ENCODE measurements around the gene UBE2Q2.
"Not testable (repeated sequence)": the region's sequence is repeated elsewhere in the genome, so short reads cannot be mapped to it uniquely, and the experiment has no call there.

Gene UBE2Q2

DNA sequence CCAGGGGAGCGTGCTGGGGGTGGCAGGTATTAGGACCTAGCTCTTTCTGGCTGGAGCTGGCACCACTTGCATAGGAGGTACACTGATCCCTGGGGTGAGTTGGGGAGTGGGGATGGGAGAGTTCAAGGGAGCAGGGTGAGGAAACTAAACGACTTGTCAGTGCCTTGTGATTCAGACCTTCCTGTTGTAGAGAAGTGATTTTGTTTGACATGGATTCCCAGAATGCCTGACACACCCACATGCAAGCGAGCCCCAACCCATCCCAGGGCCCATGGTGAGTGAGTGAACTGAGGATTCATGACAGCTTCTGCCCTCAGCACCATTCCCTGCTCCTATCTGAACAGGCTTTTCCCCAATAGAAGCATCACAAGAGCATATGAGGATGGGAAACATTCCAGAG lies 15.6 kb upstream of the UBE2Q2 start:
- no peak for DNase-seq

DNA sequence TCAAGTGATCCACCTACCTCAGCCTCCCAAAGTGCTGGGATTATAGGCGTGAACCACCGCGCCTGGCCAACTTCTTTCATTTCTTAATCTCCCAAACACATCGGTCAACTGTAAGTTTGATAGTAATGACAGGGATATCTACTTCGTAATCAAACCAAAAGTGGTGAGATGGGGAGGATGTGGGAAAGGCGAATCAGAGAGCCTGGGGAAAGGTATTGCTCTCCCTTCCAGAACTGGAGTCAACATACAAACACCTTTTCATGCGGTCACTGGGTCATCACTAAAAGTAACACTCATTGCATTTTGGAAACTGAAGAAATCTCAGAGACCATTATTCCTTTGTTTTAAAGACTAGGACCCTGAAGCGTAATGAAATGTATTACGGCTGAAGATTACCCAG lies 14.8 kb upstream of the UBE2Q2 start:
- no peak for DNase-seq

DNA sequence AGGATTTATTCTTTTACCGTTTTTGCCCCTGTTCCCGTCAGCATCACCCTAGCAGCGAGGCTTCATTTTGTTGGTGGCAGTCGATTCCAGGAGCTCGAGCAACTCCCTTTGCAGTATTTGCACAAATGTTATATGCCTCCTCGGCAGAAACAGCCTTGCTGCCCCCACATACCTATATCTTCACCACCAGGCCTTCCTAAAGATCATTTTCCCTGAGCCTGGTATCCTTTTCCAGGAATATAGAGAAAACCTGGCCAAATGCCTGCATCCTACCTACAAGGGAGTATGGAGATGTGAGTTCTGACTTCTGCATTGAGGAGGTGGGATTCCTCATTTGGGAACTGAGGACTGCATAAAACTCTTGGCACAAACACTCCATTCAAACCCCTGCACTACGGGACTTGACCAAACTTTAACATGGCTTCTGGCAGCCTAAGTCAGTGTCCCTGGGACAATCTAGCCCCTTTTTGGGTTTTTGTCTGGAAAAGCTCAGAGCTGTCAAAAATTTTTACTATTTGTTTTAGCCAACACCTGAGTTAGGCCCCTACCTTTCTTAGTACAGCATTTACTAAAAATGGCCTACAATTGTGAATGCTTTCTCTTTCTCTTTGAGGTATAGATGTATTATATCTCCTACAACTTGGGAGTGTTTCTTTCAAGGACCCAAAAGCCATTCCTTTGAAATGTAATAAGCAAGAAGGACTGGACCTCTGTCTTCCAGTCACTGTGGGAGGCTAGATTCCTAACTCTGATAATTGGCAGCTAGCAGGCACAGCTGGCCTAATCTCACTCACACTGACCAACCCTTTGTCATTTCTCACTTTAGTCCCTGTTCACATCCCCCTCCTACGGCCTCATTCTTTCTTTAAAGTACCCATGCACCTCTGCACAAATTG lies 12.1 kb upstream of the UBE2Q2 start:
- DNase-seq, result no peak

DNA sequence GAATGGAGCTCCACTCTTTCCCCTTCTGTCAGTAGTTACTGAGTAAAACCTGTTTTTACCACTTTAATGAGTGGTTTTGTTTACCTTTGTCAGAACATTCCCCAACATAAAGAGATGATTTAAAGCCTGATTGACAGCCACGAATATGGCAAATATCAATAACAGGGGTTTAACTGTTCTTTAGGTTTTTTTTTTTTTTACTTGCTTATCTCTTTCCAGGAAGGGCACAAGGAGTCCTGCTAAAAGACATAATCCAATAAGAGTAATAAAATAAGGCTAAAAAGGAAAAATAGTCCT lies 11.5 kb upstream of the UBE2Q2 start:
- DNase-seq, result no peak

DNA sequence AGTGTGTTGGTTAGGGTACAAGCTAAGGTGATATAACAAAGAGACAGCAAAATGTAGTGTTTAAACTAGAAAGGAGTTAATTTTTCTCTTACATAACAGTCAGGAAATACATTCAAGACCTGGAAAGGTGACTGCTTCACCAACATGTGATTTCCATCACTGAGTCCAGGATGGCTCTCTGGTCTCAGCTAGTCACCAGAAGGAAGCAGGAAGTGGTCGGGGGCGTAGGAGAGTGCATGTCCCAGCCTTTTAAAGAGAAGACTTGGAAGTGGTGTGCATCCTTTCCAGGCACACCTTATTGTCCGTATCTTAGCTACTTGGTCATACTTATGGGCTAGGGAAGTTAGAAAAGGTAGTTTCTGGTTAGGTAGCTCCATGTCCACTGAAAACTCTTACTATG lies 11.1 kb upstream of the UBE2Q2 start:
- no peak for DNase-seq

DNA sequence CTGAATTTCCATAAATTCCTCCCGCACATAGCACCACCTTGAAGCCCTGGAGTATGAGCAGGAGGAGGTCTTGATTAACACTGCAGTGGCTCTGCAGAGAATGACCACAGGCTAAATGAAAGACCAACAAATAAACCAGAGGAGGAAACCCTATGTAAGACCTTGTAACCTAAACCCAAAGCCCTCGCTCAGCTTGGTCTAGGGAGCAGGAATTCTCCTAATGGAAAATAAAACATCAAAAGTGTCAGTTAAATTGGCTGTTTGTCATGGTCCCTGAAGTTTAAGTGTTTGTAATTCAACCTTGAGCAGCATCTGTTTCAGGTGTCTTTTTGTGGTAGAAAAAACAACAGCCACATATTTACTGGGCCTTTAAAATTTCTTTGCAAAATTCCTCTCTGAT lies 9.2 kb upstream of the UBE2Q2 start:
- DNase-seq, result no peak

DNA sequence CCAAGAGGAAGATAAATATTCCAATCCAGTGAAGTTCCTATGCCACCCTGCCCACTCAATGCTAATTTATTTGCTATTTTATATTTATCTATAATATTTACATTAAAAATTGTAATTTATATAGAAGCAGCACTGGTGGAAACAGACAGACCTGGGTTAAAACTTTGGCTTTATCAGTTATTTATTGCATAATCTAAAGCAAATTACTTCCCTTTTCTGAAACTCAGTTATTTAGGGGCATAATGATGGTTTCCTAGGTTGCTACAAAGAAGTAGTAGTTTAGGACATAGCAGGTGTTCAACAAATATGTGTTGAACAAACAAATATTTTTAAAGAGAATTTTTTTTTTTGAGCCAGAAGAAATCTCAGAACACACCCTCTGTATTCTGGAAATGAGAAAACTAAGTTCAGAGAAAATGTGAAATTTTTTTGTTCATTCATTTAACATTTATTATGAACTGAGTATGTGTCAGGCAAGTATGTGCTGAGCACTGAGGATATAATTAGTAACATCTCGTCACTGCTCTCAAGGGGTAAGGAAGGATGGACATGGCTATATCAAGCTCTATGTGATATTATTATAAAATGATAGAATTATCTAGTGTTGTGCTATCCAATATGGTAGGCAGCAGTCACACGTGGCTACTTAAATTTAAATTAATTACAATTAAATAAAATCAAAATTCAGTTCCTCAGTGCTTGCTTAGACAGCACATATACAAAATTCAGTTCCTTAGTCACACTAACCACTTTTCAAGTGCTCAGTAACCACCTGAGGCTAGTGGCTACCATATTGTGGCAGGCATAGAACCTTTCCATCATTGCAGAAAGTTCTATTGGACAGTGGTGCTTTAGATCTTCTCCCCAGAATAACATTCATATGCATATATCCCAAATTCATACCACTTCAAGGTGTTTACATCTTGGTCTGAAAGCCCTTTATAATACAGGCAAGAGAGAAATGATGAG lies 7.0 kb upstream of the UBE2Q2 start:
- no peak for DNase-seq

DNA sequence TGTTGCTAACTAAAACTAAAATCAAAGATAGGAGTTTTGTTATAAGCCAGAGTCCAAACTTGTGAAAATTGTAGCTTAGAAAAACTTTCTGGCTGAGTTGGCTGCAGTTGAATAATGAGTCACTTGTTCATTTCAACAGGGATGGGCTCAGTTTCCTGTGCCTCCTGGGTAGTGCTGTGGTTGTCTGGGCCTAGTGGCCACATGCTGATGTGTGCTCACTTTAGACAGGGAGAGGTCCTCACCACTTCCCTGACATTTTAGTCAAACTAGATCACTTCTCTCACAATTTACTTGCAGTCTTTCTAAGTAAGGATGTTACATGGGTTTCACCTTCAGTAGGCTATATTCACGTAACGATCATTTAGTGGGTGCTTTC lies 6.3 kb upstream of the UBE2Q2 start:
- no peak for DNase-seq

DNA sequence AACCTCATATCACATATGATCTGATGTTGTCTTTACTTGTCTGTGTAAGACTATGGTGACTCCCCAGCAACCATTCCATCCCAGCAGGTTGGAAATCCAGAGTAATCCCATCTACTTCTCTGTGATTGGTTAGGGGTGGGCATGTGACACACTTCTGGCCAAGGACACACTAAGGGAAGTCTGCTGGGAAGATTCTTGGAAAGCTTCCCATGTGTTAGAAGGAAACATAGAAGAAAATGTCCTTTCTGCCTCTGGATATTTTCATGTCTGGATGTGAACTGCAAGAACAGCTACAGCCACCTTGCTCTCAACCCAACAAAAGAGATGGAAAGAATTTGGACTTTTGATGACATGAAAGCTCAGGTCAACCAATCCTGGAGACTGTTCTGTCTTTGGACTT lies 2.6 kb upstream of the UBE2Q2 start:
- DNase-seq, result no peak

DNA sequence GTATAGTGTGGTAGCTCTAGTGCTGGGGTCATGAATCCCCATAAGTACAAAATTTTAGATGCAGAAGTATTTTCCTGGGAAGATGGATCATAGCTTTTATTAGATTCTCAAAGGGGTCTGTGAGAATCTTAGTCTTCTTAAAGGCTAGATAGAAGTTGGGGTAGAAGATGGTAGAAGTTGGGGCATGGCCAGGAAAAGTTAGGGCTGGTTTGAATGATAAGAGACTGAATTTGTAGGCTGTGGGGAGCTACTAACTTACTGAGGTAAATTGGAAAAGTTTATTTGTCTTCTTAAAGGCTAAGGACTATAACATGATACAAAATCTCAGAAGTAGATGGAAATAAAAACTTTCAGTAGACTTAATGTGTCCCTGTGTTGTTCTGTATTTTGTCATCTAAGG lies 1.6 kb upstream of the UBE2Q2 start:
- no peak for DNase-seq

DNA sequence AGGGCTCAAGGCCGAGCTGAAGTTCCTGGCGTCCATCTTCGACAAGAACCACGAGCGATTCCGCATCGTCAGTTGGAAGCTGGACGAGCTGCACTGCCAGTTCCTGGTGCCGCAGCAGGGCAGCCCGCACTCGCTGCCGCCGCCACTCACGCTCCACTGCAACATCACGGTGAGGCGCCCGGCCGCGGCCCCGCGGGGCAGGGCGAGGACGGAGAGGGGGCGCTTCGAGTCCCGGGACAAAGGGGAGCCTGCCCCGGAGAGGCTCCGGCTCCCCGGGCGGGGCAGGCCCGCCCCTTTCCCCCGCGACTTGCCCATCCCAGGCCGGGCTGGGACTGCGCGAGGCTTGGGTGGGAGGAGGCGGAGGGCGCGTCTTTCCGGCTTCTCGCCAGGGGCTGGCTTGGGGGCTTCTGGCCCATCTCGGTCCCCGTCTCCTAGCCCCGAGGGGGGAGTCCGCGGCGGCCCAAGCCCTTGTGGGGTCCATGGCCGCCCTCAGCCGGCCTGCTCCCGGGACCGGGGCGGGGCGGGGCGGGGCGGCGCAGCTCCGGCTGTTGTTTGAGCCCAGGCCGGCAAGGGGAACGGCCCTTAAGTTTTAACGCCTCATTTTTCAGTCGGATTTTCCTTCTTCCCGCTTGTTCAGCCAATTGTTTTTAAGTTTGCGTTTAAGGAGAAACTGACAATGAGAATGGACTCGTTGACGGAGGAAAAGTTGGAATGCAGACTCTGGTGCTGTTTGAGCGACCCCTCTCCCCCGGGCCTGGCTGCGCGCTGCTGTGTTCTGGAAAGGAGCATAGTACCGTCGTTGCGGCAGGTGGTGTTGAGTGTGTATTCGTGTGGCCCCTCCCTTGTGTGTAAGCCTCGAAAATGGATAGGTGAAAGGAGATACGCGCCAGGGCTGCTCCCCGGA lies 683 bp downstream of the UBE2Q2 start:
- peak; percentile 41 for DNase-seq

DNA sequence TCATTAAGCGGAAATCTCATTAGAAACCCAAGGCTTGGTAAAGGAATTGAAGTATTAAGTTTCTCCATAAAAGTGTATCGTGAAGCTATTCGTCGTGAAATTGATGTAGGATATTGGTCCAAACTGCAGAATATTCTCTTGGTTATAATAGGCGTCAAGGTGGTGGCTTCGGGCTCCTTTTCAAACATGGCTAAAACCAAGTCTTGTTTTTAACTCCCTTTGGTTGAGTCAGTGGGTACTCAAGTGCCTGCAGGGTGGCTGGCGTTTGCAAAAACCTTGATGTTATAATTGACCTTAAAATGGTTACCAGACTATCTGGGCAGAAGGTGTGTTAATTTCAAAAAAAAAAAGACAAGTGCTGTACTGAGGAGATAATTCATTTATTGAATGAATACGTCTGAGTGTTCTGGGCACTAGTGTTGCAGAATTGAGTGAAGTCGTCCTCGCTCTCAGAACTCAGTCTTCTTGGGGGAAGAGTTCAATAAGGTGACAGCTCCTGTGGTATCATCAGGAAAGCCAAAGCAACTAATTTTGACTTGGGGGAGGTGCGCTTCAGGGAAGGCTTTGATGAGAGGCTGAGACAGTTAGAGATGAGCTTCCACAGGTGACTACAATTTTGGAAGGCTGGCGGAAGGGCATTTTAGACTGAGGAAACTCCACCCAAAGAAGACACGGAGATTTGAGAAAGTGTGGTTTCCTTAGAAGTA lies 1.5 kb downstream of the UBE2Q2 start:
- no peak for DNase-seq

DNA sequence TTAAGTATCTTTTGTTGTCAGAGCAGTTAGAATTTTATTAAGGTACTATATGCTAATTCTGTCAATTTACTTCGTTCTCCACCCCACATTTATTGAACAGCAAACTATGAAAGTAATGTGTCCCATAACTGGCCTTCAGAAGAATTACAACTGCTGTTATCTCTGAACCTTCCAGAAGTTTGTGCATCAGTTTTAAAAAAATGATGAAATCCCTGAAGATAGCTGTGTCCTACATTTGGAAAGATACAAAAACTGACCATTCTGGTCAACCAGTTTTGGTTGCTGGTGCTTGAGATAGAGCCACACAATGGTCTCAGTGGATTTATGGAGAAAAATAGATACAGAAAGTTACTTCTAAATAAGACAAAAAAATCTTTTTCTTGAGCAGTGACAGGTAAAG lies 5.9 kb downstream of the UBE2Q2 start:
- DNase-seq, result no peak

DNA sequence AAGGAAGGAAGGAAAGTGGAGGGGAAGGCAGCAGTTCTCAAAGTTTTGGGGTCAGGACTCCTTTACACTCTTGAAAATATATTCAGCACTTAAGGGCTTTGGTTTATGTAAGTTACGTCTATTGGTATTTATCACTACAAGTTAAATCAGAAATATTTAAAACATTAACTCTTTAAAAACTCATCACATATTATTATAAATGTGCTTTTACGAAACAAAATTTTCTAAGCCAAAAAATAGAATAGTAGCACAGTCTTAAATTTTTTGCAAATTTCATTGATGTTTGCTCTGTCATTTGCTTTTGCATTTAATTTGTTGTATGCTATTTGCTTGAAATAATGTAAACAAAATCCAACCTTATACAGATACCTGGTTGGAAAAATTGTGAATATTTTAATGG lies 7.5 kb downstream of the UBE2Q2 start:
- no peak for DNase-seq

DNA sequence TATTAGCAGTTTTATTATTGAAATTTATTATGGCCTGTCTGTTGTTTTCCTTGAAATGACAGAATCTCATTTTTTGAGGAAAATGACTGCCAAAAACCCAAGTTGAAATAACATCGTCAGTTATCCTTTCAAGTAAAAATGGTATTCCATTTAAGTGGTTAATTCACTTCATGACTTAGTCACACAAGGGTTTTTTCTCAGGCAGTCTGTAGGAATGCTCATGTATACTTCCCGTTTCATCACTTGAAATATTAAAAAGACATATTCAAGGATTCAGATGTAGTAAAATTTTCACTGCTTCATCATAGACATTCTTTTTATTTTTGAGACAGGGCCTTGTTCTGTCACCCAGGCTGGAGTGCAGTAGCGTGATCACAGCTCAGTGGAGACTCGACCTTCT lies 8.3 kb downstream of the UBE2Q2 start:
- not testable (repeated sequence) for DNase-seq

DNA sequence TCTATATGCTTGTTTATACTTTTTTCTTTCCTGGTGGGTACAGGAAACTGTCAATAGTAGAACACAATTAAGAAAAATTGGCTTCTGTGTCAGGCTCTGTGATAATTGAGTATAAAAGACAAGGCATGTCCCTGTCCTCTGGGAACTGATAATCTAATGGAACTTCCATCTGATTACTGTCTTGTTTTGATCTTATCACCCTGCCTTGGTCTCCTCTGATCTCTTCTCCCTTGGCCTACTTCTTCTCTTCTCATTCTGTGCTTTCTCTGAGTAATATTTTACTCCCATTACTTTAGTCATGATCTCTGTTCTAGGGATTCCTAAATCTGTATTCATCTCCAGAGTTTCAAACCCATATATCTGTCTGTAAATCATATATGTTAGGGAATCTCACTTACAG lies 14.6 kb downstream of the UBE2Q2 start:
- DNase-seq, result no peak

DNA sequence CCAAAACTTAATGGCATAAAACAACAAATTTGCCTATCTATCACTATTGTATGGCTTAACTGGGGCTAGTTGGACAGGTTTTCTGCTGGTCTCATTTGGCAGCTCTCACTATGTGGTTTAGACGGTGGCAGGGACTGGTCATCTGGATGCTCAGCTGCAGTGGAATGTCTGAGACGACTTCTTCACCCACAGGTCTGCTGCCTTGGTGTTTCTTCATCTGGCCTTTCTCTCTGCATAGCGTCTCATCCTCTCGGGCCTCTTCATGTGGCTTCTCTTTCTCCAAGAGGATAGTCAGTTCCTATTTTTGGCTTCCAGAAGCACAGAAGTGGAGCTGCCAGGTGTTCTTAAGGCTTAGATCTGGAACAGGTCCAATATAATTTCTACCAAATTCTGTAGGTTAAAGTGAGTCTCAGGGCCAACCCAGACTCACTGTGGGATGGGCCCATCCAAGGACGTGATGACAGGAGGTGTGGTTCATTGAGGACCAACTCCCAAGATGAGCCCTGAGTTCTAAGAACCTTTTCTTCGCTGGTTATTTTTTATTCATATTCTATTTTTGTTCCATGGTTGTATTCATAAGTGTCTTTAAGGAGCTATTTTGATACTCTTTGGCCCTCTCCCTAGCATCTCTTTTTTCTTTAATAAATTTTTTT lies 18.6 kb downstream of the UBE2Q2 start:
- DNase-seq, result no peak

DNA sequence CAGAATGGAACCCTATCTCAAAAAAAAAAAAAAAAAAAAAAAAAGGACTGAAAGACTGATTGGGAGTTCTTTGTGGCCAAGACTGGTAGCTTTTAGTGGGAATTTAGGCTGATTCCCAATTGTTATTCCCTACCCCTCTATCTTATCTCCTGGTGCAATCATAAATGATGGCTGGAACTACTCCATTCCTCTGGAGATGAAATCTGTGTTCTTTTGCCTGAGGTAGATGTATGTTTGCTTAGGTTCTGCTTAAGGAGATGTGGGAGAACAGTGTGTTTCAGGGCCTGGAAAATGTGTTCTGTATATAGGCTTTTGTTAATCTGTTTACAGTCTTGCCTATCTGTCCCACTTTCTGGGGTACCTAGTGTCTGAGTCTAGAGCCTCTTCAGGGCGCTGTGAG lies 19.5 kb downstream of the UBE2Q2 start:
- DNase-seq, result no peak

DNA sequence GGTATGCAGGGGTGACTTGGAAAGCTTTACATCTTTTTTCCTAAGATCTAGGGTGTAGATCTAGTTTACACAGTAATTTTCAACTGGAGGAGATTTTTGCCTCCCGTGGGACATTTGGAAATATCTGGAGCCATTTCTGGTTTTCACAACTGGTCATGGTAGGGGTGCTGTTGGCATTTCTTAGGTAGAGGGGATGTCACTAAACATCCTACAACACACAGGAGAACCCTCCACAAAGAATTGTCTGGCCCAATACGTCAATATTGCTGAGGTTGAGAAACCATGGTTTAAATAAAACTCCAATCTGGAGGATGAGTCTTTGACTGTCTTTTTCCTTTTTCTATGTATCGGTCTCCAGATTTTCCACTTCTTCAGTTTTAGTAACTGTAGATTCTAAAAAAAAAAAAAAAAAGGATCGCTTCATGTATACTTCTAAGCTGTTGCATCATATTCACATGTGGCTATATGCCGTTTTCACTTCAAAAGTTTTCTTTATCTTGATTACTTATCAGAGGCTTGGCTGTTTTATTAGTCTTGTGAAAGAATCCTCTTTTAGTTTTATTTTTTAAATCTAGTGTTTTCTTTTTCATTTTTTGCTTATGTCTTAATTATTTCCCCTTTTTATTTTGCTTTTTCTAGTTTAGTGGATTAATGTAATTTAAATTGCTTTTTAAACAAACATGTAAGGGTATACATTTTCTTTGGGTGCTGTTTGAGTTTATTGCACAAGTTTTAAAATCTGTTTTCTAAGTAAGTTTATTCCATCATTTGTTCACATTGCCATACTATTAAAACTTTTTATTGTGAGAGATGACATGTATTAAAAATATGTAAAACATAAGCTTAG lies 21.2 kb downstream of the UBE2Q2 start:
- DNase-seq, result no peak

DNA sequence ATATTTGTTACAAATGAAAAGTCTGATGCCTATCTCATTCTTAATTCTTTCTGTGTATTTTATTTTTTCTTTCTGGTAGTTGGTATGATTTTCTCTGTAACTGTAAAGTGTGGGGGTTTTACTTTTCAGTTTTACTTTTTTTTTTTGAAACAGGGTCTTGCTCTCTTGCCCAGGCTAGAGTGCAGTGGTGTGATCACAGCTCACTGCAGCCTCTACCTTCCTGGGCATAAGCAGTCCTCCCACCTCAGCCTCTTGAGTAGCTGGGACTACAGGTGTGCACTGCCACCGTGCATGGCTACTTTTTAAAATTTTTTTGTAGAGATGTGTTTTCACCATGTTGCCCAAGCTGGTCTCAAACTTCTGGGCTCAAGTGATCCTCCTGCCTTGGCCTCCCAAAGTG lies 22.8 kb downstream of the UBE2Q2 start:
- not testable (repeated sequence) for DNase-seq

DNA sequence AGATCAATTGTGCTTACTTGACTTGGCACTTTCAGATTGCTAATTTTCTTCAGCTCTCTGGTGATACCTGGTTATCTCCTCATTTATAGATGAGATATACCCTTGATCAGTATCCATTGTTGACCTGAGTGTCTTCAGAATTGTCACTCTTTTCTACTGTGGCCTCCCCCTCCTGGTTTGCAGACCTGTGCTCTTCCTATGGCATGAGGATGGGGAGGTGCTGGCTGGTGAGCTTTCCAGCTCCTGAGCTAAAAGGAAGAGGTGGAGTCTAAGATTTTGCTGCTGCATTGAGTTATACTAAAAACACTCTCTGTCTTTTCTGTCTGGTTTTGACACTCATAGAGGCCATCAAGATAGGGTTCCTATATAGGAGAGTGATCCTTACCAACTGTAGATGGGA lies 23.7 kb downstream of the UBE2Q2 start:
- DNase-seq, result no peak

Data from effector CD4-positive, alpha-beta T cell (primary cell).